Stomach (tissue), 4 donors: Measurements from ENCODE around the gene CAVIN2.

Experiments used
- CTCF ChIP-seq, 7 experiments: fragments of 450-650 bp in 4 of 7; fragments of 200-600 bp in 3 of 7; sonication (generic) in 3 of 7; IDR thresholded peaks; one replicate each; pipeline ENCODE4 v1.5.1; 2016 to 2019; ENCODE audit warnings: antibody characterized with exemption in 7 of 7, control low read depth in 2 of 7, mild to moderate bottlenecking in 1 of 7
- EP300 ChIP-seq: sonication (generic); formaldehyde crosslinking; IDR thresholded peaks from one replicate; pipeline ENCODE4 v1.6.1; 2017; ENCODE audit warnings: antibody characterized with exemption

GRCh38 chr2:191859681-191860080, 12.8 kb upstream of the CAVIN2 start:
- TF ChIP-seq EP300: no peak
- TF ChIP-seq CTCF (IDR thresholded peaks at IDR 0.05): no peak
